Mesenchymal stem cell (in vitro differentiated cells and primary cell): ENCODE data around the gene PBX3.
"Not testable (repeated sequence)": the region's sequence is repeated elsewhere in the genome, so short reads cannot be mapped to it uniquely, and the experiment has no call there.

Source experiments
- DNase-seq: peaks from one replicate; pipeline ENCODE4 v3.0.0-alpha.2; 2013
- H2AFZ ChIP-seq: one replicate; pipeline ENCODE4 v1.6.1; 2013; ENCODE audit warnings: low read depth, mild to moderate bottlenecking, control low read depth, inconsistent platforms, low read length, moderate library complexity
- H2AK5ac ChIP-seq: 2 replicates; pipeline ENCODE4 v1.6.1; 2013; ENCODE audit warnings: low read length, moderate library complexity, mild to moderate bottlenecking, inconsistent platforms; ENCODE audit not compliant: severe bottlenecking
- H2BK120ac ChIP-seq: one replicate; pipeline ENCODE4 v1.6.1; 2013; ENCODE audit warnings: low read depth, mild to moderate bottlenecking, inconsistent platforms, low read length, moderate library complexity
- H2BK12ac ChIP-seq, 2 experiments: one replicate each; pipeline ENCODE4 v1.6.1; 2013; ENCODE audit warnings: inconsistent platforms in 2 of 2, low read length in 2 of 2, mild to moderate bottlenecking in 2 of 2, moderate library complexity in 2 of 2, control low read depth in 1 of 2
- H2BK15ac ChIP-seq: one replicate; pipeline ENCODE4 v1.6.1; 2013; ENCODE audit warnings: mild to moderate bottlenecking, low read depth, inconsistent platforms; ENCODE audit not compliant: poor library complexity, severe bottlenecking
- H2BK5ac ChIP-seq: 2 replicates; pipeline ENCODE4 v1.6.1; 2013; ENCODE audit warnings: low read depth, mild to moderate bottlenecking, low read length, control low read depth, inconsistent platforms; ENCODE audit not compliant: poor library complexity, severe bottlenecking
- H3K14ac ChIP-seq, 2 experiments: one replicate each; pipeline ENCODE4 v1.6.1; 2013; ENCODE audit warnings: inconsistent platforms in 2 of 2, low read length in 2 of 2, control low read depth in 1 of 2, mild to moderate bottlenecking in 1 of 2, moderate library complexity in 1 of 2
- H3K18ac ChIP-seq, 2 experiments: one replicate each; pipeline ENCODE4 v1.6.1; 2013; ENCODE audit warnings: inconsistent platforms in 2 of 2, low read length in 2 of 2, control low read depth in 1 of 2, low read depth in 1 of 2, mild to moderate bottlenecking in 1 of 2
- H3K23ac ChIP-seq, 2 experiments: one replicate each; pipeline ENCODE4 v1.6.1; 2013; ENCODE audit warnings: inconsistent platforms in 2 of 2, low read length in 2 of 2, mild to moderate bottlenecking in 2 of 2, moderate library complexity in 2 of 2, control low read depth in 1 of 2
- H3K27ac ChIP-seq: 2 replicates; pipeline ENCODE4 v1.5.1; 2013; ENCODE audit warnings: mild to moderate bottlenecking, moderate library complexity, low read length, control low read depth, inconsistent platforms; ENCODE audit not compliant: poor library complexity, severe bottlenecking
- H3K27me3 ChIP-seq, 2 experiments: 2 replicates each; pipeline versions ENCODE4 v1.6.1 to v1.7.0; 2013; ENCODE audit warnings: low read length in 2 of 2, mild to moderate bottlenecking in 2 of 2, moderate library complexity in 2 of 2, control low read depth in 1 of 2, inconsistent platforms in 1 of 2; ENCODE audit not compliant: control insufficient read depth in 1 of 2, insufficient read depth in 1 of 2
- H3K36me3 ChIP-seq, 2 experiments: 2 replicates each; pipeline versions ENCODE4 v1.6.1 to v1.7.0; 2013; ENCODE audit warnings: low read length in 2 of 2, control low read depth in 1 of 2, inconsistent platforms in 1 of 2, low read depth in 1 of 2, mild to moderate bottlenecking in 1 of 2; ENCODE audit not compliant: insufficient read depth in 2 of 2, control insufficient read depth in 1 of 2
- H3K4ac ChIP-seq, 2 experiments: one replicate each; pipeline ENCODE4 v1.6.1; 2013; ENCODE audit warnings: inconsistent platforms in 2 of 2, low read length in 2 of 2, mild to moderate bottlenecking in 2 of 2, moderate library complexity in 2 of 2, control low read depth in 1 of 2, low read depth in 1 of 2
- H3K4me1 ChIP-seq: 2 replicates; pipeline ENCODE4 v1.6.1; 2013; ENCODE audit warnings: low read depth, low read length, control low read depth; ENCODE audit not compliant: control insufficient read depth, insufficient read depth
- H3K4me2 ChIP-seq: 2 replicates; pipeline ENCODE4 v1.6.1; 2013; ENCODE audit warnings: low read length, mild to moderate bottlenecking, inconsistent platforms; ENCODE audit not compliant: poor library complexity, severe bottlenecking
- H3K4me3 ChIP-seq, 2 experiments: 2 replicates each; pipeline versions ENCODE4 v1.5.1 to v1.7.0; 2013; ENCODE audit warnings: low read length in 2 of 2, mild to moderate bottlenecking in 2 of 2, control low read depth in 1 of 2, low read depth in 1 of 2; ENCODE audit not compliant: insufficient read depth in 1 of 2
- H3K79me1 ChIP-seq: replicated peaks from 2 replicates; pipeline ENCODE4 v1.6.1; 2013; ENCODE audit warnings: mild to moderate bottlenecking, control low read depth, low read length, inconsistent platforms; ENCODE audit not compliant: poor library complexity, severe bottlenecking
- H3K9ac ChIP-seq: 2 replicates; pipeline ENCODE4 v1.7.0; 2013; ENCODE audit warnings: mild to moderate bottlenecking, low read length, moderate library complexity
- H3K9me3 ChIP-seq: 2 replicates; pipeline ENCODE4 v1.7.0; 2013; ENCODE audit warnings: mild to moderate bottlenecking, low read length; ENCODE audit not compliant: control insufficient read depth
- H4K8ac ChIP-seq: one replicate; pipeline ENCODE4 v1.6.1; 2013; ENCODE audit warnings: inconsistent platforms, mild to moderate bottlenecking, low read length, moderate library complexity
- H4K91ac ChIP-seq: one replicate; pipeline ENCODE4 v1.6.1; 2013; ENCODE audit warnings: mild to moderate bottlenecking, low read length, inconsistent platforms
- WGBS: methylation state at CpG from one replicate; pipeline ENCODE4 v1.1.7; 2013; ENCODE audit warnings: mixed read lengths; 5-methylcytosine and 5-hydroxymethylcytosine counted together

The PBX3 gene

GRCh38 chr9:125774106-125774505 lies 26.9 kb downstream of the PBX3 start:
- H3K9me3 ChIP-seq, result no peaks in the 10 kb centered on the region
- no peak overlapping the region for H2AFZ ChIP-seq
- H3K27me3 ChIP-seq, result no peaks in the 10 kb centered on the region
- no peak overlapping the region for H3K4ac ChIP-seq
- H3K4me1 ChIP-seq, result peaks cover 1% of the 10 kb centered on the region
- no peak overlapping the region for H2BK15ac ChIP-seq
- H3K23ac ChIP-seq, result no peak overlapping the region
- H3K4me2 ChIP-seq, result no peak overlapping the region
- WGBS, result no CpG with 5 or more reads among the region's 4 CpGs
- H2BK12ac ChIP-seq, result no peak overlapping the region
- no peak overlapping the region for H3K14ac ChIP-seq
- no peak overlapping the region for H3K4me3 ChIP-seq
- no peak overlapping the region for H4K91ac ChIP-seq
- DNase-seq, result no peak
- peaks cover 0 to 17% of the 10 kb centered on the region in 2 experiments for H3K36me3 ChIP-seq
- no peak overlapping the region for H3K9ac ChIP-seq
- H4K8ac ChIP-seq, result no peak overlapping the region
- H2BK5ac ChIP-seq, result no peak overlapping the region
- H3K79me1 ChIP-seq, result peaks cover 11% of the 10 kb centered on the region
- H2AK5ac ChIP-seq, result no peak overlapping the region
- H3K18ac ChIP-seq, result no peak overlapping the region
- no peak overlapping the region for H2BK120ac ChIP-seq
- H3K27ac ChIP-seq, result no peak overlapping the region

GRCh38 chr9:125776789-125777188 lies 29.6 kb downstream of the PBX3 start:
- not testable (repeated sequence) for H3K27me3 ChIP-seq, H2AFZ ChIP-seq, H3K4me1 ChIP-seq, H3K4ac ChIP-seq, H3K79me1 ChIP-seq, H2BK120ac ChIP-seq, H4K8ac ChIP-seq, H3K9me3 ChIP-seq, H3K9ac ChIP-seq, H3K14ac ChIP-seq, H3K18ac ChIP-seq, H2BK15ac ChIP-seq, H3K4me3 ChIP-seq, H2AK5ac ChIP-seq, H2BK5ac ChIP-seq, H3K23ac ChIP-seq, H3K27ac ChIP-seq, H3K4me2 ChIP-seq, H4K91ac ChIP-seq, H2BK12ac ChIP-seq, DNase-seq
- H3K36me3 ChIP-seq, result peaks cover 0 to 18% of the 10 kb centered on the region in 2 experiments
- WGBS, result 97% methylated on average over 4 of the region's 4 CpGs

- not testable (repeated sequence) for H4K8ac ChIP-seq, H2AK5ac ChIP-seq, H2AFZ ChIP-seq, H2BK120ac ChIP-seq, DNase-seq, H3K9ac ChIP-seq, H3K23ac ChIP-seq, H3K4me2 ChIP-seq, H2BK12ac ChIP-seq, H3K27me3 ChIP-seq, H2BK15ac ChIP-seq, H3K4ac ChIP-seq, H3K4me1 ChIP-seq, H4K91ac ChIP-seq, H3K4me3 ChIP-seq, H3K18ac ChIP-seq, H3K27ac ChIP-seq, H2BK5ac ChIP-seq, H3K14ac ChIP-seq
- peaks cover 11% of the 10 kb centered on the region for H3K79me1 ChIP-seq
- WGBS, result no CpG with 5 or more reads among the region's 6 CpGs
- peaks cover 11% of the 10 kb centered on the region for H3K9me3 ChIP-seq
- peaks cover 0 to 12% of the 10 kb centered on the region in 2 experiments for H3K36me3 ChIP-seq
Observed at GRCh38 chr9:125778538-125779219, 31.5 kb downstream of the PBX3 start.

GRCh38 chr9:125779220-125779565 lies 32.0 kb downstream of the PBX3 start:
- H3K4me2 ChIP-seq, H3K4me3 ChIP-seq, H2AK5ac ChIP-seq, H2BK12ac ChIP-seq, H3K79me1 ChIP-seq, H3K23ac ChIP-seq, H3K27ac ChIP-seq, H4K91ac ChIP-seq, H2BK5ac ChIP-seq, DNase-seq, H2BK15ac ChIP-seq, H3K4me1 ChIP-seq, H3K14ac ChIP-seq, H3K18ac ChIP-seq, H4K8ac ChIP-seq, H3K27me3 ChIP-seq, H2AFZ ChIP-seq, H3K36me3 ChIP-seq, H3K4ac ChIP-seq, H3K9ac ChIP-seq, H2BK120ac ChIP-seq: not testable (repeated sequence)
- peaks cover 11% of the 10 kb centered on the region for H3K9me3 ChIP-seq
- no CpG with 5 or more reads among the region's 5 CpGs for WGBS
